ENCODE measurements around the gene SPRR3.
"Not testable (repeated sequence)": the region's sequence is repeated elsewhere in the genome, so short reads cannot be mapped to it uniquely, and the experiment has no call there.

GRCh38 chr1:153021829-153022228 is 20.3 kb downstream of the SPRR3 start:
- not testable (repeated sequence) for TF ChIP-seq SRF, RAD21 (IDR thresholded peaks at IDR 0.05; ENCODE audit: low read depth)

Data from HCT116 (cell line).